Measurements from ENCODE around the gene MOCS3. TPM values are rescaled to one million over a fixed set of nuclear protein-coding genes. Genes with fewer than 3 reads are reported as not detected.

MOCS3 gene
- total RNA-seq, 2 donors from 2014 or later, result 2.9 to 3.1 TPM

DNA sequence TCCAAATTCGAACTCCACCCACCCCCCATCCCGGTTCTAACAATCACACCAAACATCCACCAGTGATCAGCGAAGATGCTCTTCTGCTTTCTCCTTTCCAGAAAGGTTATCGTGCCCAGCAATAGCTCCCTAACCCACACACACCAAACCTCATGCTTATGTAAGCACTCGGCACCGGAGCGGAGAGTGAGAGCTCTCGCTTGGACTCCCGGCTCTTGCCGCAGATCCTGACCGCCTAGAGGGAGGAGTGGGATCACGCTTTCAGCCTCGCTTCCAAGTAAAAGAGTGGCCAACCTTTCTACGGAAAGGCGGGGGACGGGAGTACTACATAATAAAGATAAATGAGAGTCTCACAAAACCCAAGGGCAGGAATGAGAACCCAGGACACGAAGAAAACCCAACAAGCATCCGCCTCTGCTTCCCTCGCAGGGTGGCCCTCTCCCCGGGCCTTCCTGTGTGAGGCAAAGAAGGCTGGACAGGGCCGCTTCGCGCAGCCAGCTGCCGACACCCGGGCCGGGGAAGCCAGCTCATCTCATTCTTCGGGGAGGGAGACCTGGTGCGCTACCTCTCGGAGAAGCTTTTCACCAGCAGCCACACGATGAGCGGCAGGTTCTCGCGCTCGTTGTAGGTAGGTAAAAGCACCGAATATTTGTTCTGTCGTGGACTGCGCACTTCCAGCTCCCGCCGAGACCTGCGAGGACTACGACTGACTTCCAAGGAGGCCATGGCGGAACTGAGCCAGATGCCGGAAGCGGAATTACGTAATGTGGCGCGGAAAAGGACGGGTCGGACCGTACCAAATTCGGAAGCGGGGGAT, 612 bp upstream of the MOCS3 start, which contains the start of gene DPM1:
DPM1 (minus strand) TSS at position 735 of the 817 bp plus-strand sequence; CDS start at position 726, 9 bp downstream.
- Histone ChIP-seq H3K36me3 (peaks cover 16% of the 10 kb centered on the region), H3K4me3 (peak within 1 kb of the TSS; percentile 96 to 99), H3K9me3 (no peaks in the 10 kb centered on the region), H3K27me3 (no peaks in the 10 kb centered on the region), H3K27ac (peak within 1 kb of the TSS; percentile 89 to 91), H3K4me1 (peaks cover 0 to 46% of the 10 kb centered on the region in 2 donors)
- peak; percentile 90 for DNase-seq (ENCODE audit: low spot score)
- TF ChIP-seq, protein P1, sequence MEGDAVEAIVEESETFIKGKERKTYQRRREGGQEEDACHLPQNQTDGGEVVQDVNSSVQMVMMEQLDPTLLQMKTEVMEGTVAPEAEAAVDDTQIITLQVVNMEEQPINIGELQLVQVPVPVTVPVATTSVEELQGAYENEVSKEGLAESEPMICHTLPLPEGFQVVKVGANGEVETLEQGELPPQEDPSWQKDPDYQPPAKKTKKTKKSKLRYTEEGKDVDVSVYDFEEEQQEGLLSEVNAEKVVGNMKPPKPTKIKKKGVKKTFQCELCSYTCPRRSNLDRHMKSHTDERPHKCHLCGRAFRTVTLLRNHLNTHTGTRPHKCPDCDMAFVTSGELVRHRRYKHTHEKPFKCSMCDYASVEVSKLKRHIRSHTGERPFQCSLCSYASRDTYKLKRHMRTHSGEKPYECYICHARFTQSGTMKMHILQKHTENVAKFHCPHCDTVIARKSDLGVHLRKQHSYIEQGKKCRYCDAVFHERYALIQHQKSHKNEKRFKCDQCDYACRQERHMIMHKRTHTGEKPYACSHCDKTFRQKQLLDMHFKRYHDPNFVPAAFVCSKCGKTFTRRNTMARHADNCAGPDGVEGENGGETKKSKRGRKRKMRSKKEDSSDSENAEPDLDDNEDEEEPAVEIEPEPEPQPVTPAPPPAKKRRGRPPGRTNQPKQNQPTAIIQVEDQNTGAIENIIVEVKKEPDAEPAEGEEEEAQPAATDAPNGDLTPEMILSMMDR (IDR thresholded peaks at IDR 0.05), result peak in 1 of 2 donors; percentile 8

DNA sequence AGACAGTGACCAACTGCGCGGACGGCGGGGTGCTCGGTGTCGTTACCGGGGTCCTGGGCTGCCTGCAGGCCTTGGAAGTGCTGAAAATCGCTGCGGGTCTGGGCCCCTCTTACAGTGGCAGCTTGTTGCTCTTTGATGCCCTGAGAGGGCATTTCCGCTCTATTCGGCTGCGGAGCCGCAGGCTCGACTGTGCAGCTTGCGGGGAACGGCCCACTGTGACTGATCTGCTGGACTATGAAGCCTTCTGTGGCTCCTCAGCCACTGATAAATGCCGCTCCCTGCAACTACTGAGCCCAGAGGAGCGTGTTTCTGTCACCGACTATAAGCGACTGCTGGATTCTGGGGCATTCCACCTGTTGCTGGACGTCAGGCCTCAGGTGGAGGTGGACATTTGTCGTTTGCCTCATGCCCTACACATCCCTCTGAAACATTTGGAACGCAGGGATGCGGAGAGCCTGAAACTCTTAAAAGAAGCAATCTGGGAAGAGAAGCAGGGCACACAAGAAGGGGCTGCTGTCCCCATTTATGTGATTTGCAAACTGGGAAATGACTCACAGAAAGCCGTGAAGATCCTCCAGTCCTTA, 1.0 kb downstream of the MOCS3 start:
- DNase-seq (ENCODE audit: low spot score), result no peak
- Histone ChIP-seq H3K27ac (no peak overlapping the region), H3K4me3 (peak overlapping the region; percentile 96 to 99), H3K4me1 (peaks cover 0 to 46% of the 10 kb centered on the region in 2 donors), H3K36me3 (peaks cover 2% of the 10 kb centered on the region), H3K27me3 (no peaks in the 10 kb centered on the region), H3K9me3 (no peaks in the 10 kb centered on the region)
- TF ChIP-seq, protein P1 (IDR thresholded peaks at IDR 0.05), result no peak

DNA sequence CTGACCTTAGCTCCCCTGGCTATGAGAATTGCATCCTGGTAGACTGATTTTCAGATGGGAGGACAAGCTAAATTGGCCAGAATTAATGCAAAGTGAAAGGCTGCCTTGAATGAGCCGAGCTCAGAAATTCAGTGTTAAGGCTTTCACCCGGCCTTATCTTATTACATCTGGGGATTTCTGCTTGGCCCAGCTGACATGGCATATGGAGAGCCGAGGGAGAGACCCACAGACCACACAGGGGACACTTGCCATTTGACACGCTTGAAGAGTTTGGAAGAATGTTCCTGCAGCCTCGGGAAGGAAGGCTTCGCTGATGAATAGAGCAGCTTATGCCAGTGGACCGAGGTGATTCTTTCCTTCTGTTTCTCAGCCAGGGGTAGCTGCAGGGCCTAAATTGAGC, 9.0 kb downstream of the MOCS3 start:
- TF ChIP-seq, protein P1 (IDR thresholded peaks at IDR 0.05), result no peak
- Histone ChIP-seq H3K9me3 (no peaks in the 10 kb centered on the region), H3K27ac (no peak overlapping the region), H3K4me3 (no peak overlapping the region), H3K27me3 (no peaks in the 10 kb centered on the region), H3K4me1 (no peaks in the 10 kb centered on the region), H3K36me3 (no peaks in the 10 kb centered on the region)
- no peak for DNase-seq (ENCODE audit: low spot score)

DNA sequence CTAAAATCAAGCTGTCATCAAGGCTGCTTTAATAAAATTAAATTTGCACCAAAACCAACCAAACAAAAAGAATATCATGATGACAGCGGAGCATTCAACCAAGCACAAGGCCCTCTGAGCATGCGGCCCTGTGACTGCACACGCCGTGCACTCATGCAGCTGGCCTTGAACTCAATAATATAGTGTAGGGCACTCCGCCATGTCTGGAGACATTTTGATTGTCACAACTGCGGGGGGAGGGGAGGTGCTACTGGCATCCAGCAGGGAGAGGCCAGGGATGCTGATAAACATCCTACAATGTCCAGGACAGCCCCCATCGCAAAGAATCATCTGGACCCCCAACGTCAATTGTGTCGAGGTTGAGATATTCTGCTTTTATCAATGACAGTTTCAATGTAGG, 9.7 kb downstream of the MOCS3 start:
- no peak for DNase-seq (ENCODE audit: low spot score)
- TF ChIP-seq, protein P1 (IDR thresholded peaks at IDR 0.05), result no peak
- no peak overlapping the region for H3K4me3 ChIP-seq
- no peak overlapping the region for H3K27ac ChIP-seq
- no peaks in the 10 kb centered on the region for H3K36me3 ChIP-seq
- H3K4me1 ChIP-seq, result no peaks in the 10 kb centered on the region
- no peaks in the 10 kb centered on the region for H3K9me3 ChIP-seq
- H3K27me3 ChIP-seq, result no peaks in the 10 kb centered on the region

DNA sequence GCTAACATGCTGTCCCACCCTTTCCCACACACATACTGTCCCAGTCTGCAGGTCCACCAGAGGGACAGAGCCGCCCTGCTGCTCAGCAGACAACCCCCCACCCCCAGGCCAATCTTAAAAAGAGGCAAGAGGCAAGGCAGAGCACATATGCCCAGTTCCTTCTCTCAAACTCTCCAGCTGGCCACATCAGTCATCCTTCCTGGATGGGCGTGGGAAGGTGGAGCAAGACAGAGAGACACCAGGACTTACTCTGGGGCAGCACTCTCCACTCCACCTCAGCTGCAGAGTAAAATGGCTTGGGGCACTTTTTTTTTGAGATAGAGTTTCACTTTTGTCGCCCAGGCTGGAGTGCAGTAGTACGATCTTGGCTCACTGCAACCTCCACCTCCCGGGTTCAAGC, 10.8 kb downstream of the MOCS3 start:
- no peaks in the 10 kb centered on the region for H3K4me1 ChIP-seq
- no peaks in the 10 kb centered on the region for H3K9me3 ChIP-seq
- H3K4me3 ChIP-seq, result no peak overlapping the region
- no peak for DNase-seq (ENCODE audit: low spot score)
- H3K27ac ChIP-seq, result no peak overlapping the region
- TF ChIP-seq, protein P1 (IDR thresholded peaks at IDR 0.05), result no peak
- no peaks in the 10 kb centered on the region for H3K36me3 ChIP-seq
- no peaks in the 10 kb centered on the region for H3K27me3 ChIP-seq
